ENCODE data around the gene WNT6. TPM values are rescaled to one million over a fixed set of nuclear protein-coding genes. Genes with fewer than 3 reads are reported as not detected.

WNT6 gene
- total and polyA plus RNA-seq, 12 donors, result 0.15 to 3.0 (median 0.75) TPM

- no peaks in the 10 kb centered on the region for H3K9me3 ChIP-seq
- H3K36me3 ChIP-seq, result no peaks in the 10 kb centered on the region
- no peak overlapping the region for H3K4me3 ChIP-seq
- H3K27me3 ChIP-seq, result peaks cover 25 to 100% (median 96%) of the 10 kb centered on the region in 7 donors
- peaks cover 0 to 23% (median 7%) of the 10 kb centered on the region in 9 donors for H3K4me1 ChIP-seq
- WGBS, 2 donors, result 8 to 11% methylated on average over 83 to 86 of the region's 86 CpGs
- intact Hi-C loops (cut with DNase I), result loop anchor here in 2 of 10 donors (2.0 to 10.0 kb wide), 2 partner anchors 25 to 281 kb away; no protein-coding TSS in a partner anchor
- H3K27ac ChIP-seq, result no peak overlapping the region
- ATAC-seq (peak in 1 of 8 donors; percentile 17), DNase-seq (no peak)
- TF ChIP-seq, protein P1, sequence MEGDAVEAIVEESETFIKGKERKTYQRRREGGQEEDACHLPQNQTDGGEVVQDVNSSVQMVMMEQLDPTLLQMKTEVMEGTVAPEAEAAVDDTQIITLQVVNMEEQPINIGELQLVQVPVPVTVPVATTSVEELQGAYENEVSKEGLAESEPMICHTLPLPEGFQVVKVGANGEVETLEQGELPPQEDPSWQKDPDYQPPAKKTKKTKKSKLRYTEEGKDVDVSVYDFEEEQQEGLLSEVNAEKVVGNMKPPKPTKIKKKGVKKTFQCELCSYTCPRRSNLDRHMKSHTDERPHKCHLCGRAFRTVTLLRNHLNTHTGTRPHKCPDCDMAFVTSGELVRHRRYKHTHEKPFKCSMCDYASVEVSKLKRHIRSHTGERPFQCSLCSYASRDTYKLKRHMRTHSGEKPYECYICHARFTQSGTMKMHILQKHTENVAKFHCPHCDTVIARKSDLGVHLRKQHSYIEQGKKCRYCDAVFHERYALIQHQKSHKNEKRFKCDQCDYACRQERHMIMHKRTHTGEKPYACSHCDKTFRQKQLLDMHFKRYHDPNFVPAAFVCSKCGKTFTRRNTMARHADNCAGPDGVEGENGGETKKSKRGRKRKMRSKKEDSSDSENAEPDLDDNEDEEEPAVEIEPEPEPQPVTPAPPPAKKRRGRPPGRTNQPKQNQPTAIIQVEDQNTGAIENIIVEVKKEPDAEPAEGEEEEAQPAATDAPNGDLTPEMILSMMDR (IDR thresholded peaks at IDR 0.05), result no peak
These were observed 14.0 kb downstream of the WNT6 start for GRCh38 chr2:218873359-218874194.

DNA sequence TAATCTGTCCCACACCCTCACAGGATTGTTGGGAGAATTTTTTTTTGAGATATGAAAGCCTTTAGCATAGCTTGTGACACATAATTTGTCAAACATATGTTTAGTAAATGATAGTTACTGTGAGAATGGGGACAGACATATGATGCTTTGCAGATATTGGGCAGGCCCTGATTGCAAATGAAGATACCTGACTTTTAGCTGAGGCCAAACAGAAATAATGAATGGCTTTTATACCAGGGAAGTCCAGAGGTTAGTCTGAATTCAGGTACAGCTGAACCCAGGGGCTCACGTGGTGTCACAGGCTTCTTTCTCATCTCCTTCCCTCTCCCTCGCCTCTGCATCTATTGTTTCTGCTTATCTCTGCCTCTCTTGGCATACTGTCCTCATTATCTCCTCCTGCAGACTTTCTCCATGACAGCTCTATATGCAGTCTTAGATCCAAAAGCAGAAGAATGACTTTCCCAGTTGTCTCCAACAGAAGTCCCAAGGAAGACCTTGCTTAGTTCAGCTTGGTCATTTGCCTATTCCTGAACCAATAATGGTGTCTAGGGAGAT, 16.2 kb downstream of the WNT6 start:
- Histone ChIP-seq H3K36me3 (no peaks in the 10 kb centered on the region), H3K27ac (no peak overlapping the region), H3K9me3 (no peaks in the 10 kb centered on the region), H3K27me3 (peaks cover 35 to 100% (median 100%) of the 10 kb centered on the region in 7 donors), H3K4me1 (peaks cover 0 to 35% (median 22%) of the 10 kb centered on the region in 9 donors), H3K4me3 (no peak overlapping the region)
- TF ChIP-seq, protein P1 (IDR thresholded peaks at IDR 0.05), result no peak
- DNase-seq (no peak), ATAC-seq (no peak)
- 16 to 19% methylated on average over 2 of the region's 2 CpGs for WGBS, 2 donors
- intact Hi-C loops (cut with DNase I), result loop anchor here in 5 of 10 donors (1.0 to 10.0 kb wide), 3 partner anchors 23 to 279 kb away; no protein-coding TSS in a partner anchor

DNA sequence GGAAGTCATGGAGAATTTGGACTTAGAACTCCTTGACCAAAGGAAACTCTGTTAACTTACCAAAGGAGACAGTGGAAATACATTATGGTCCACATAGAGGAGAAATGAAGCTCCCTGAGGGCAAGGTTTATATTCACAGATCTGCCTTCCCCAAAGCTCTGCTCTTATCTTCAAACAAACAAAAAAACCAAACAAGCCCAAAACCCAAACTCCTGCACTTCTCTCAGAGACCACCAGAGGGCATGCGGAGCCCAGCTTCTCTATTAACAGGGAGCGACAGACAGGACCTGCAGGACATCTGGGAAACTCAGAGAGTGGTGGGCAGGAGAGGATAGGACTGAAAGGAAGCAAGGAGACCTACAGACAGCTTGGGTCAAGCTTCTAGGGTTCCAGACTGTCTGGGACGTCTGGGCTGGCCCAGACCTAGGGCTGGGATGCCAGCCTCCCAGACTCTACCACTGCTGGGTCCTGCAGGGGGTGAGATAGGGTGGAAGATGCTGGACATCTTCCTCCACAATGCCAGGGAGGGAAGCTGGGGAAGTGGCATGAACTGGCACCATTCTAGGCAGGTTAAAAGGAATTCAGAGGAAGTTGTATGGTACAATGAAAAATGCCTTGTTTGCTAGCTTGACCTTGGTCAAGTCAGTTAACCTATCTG, 17.1 kb downstream of the WNT6 start:
- Histone ChIP-seq H3K4me3 (no peak overlapping the region), H3K27ac (no peak overlapping the region), H3K27me3 (peaks cover 39 to 100% (median 100%) of the 10 kb centered on the region in 7 donors), H3K9me3 (no peaks in the 10 kb centered on the region), H3K4me1 (peaks cover 0 to 26% (median 19%) of the 10 kb centered on the region in 9 donors), H3K36me3 (no peaks in the 10 kb centered on the region)
- DNase-seq (peak in 1 of 2 donors; percentile 57), ATAC-seq (peak; percentile 30 to 68 (median 50))
- intact Hi-C loops (cut with DNase I), result loop anchor here in 4 of 10 donors (1.0 to 10.0 kb wide), 3 partner anchors 22 to 278 kb away; no protein-coding TSS in a partner anchor
- 0% methylated on average over 3 of the region's 3 CpGs for WGBS, 2 donors
- TF ChIP-seq, protein P1 (IDR thresholded peaks at IDR 0.05), result peak; percentile 82 to 96 (median 93)

GRCh38 chr2:218877331-218877730, 17.7 kb downstream of the WNT6 start:
- ATAC-seq (no peak), DNase-seq (no peak)
- intact Hi-C loops (cut with DNase I), result loop anchor here in 3 of 10 donors (2.0 to 10.0 kb wide), 2 partner anchors 21 to 277 kb away; no protein-coding TSS in a partner anchor

More at GRCh38 chr2:218877331-218877730, 17.7 kb downstream of the WNT6 start:
- TF ChIP-seq, protein P1 (IDR thresholded peaks at IDR 0.05), result no peak
- Histone ChIP-seq H3K27me3 (peaks cover 33 to 100% (median 99%) of the 10 kb centered on the region in 7 donors), H3K27ac (no peak overlapping the region), H3K4me3 (no peak overlapping the region), H3K4me1 (peaks cover 0 to 26% (median 19%) of the 10 kb centered on the region in 9 donors), H3K36me3 (no peaks in the 10 kb centered on the region), H3K9me3 (no peaks in the 10 kb centered on the region)
- 63 to 64% methylated on average over 6 of the region's 6 CpGs for WGBS, 2 donors

Measured in heart right ventricle (tissue), 16 donors.